Measurements from ENCODE around the gene LCN15.

Gene LCN15

DNA sequence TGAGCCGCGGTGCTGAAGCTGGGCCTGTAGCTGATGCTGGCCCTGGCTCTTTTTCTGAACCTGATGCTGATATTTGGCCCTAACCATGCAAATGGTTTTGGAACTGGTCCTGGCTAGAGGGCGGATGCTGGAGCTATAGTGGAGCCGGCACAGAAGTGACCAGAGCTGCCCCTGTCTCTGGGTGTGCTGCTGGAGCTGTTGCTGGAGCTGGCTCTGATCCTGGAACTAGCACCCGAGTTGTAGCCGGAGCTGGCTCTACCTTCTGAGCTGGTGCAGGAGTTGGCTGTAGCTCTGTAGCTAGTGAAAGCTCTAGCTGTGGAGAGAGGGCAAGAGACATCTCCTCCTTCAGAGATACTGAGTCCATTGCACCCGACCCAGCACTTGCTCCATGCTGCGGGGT lies 34.4 kb downstream of the LCN15 start:
- TF ChIP-seq, protein P1, sequence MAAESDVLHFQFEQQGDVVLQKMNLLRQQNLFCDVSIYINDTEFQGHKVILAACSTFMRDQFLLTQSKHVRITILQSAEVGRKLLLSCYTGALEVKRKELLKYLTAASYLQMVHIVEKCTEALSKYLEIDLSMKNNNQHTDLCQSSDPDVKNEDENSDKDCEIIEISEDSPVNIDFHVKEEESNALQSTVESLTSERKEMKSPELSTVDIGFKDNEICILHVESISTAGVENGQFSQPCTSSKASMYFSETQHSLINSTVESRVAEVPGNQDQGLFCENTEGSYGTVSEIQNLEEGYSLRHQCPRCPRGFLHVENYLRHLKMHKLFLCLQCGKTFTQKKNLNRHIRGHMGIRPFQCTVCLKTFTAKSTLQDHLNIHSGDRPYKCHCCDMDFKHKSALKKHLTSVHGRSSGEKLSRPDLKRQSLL (tag by site-specific recombination; IDR thresholded peaks at IDR 0.05), result peak; percentile 97
- no peak for TF ChIP-seq ZNF132 (tag by site-specific recombination; IDR thresholded peaks at IDR 0.05; ENCODE audit: borderline replicate concordance)
- Histone ChIP-seq H3K9me3 (ENCODE audit: control insufficient read depth, insufficient read depth, low read depth, low read length) (no peaks in the 10 kb centered on the region), H3K4me1 (ENCODE audit: control insufficient read depth, insufficient read depth, low read length) (no peaks in the 10 kb centered on the region; the same call in 1 of the 2 replicates), H3K36me3 (ENCODE audit: control insufficient read depth in 2 of 2, insufficient read depth in 1 of 2, low read length in 2 of 2) (peaks cover 0 to 21% of the 10 kb centered on the region in 2 experiments; a peak in 2 of 3 replicates), H3K27ac (ENCODE audit: extremely low read depth, low read depth, low read length) (no peak overlapping the region), H3K4me3 (ENCODE audit: low read depth, low read length) (no peak overlapping the region)
- CTCF ChIA-PET, result interaction anchor here (0.5 to 3.9 kb wide), 11 partner anchors 8 to 401 kb away, joined by 3 to 14 read pairs (median 4); partner anchors contain the start of gene LCN8
- POLR2A ChIA-PET, result interaction anchor here (0.9 to 4.0 kb wide), 6 partner anchors 9 to 305 kb away, joined by 3 to 79 read pairs (median 6); partner anchors contain the start of genes DIPK1B and LCN10

- peaks cover 0 to 29% of the 10 kb centered on the region in 2 experiments; a peak in 2 of 3 replicates for H3K36me3 ChIP-seq (ENCODE audit: control insufficient read depth in 2 of 2, insufficient read depth in 1 of 2, low read length in 2 of 2)
- ChIA-PET CTCF (interaction anchor here (0.6 to 3.9 kb wide), 17 partner anchors 9 to 461 kb away, joined by 3 to 14 read pairs (median 4); partner anchors contain the start of gene LCN8), POLR2A (interaction anchor here (0.7 to 4.0 kb wide), 12 partner anchors 9 to 476 kb away, joined by 3 to 79 read pairs (median 6); partner anchors contain the start of genes DIPK1B, LCN10, LCN6 and SAPCD2)
- no peak overlapping the region for H3K4me3 ChIP-seq (ENCODE audit: low read depth, low read length)
- TF ChIP-seq GLIS1 (tag by site-specific recombination; IDR thresholded peaks at IDR 0.05) (no peak), ZNF366 (tag by site-specific recombination; conservative IDR thresholded peaks at IDR 0.05) (no peak)
- TF ChIP-seq, protein P1 (tag by site-specific recombination; IDR thresholded peaks at IDR 0.05), result peak; percentile 79
- no peaks in the 10 kb centered on the region; the same call in 1 of the 2 replicates for H3K4me1 ChIP-seq (ENCODE audit: control insufficient read depth, insufficient read depth, low read length)
- no peaks in the 10 kb centered on the region for H3K9me3 ChIP-seq (ENCODE audit: control insufficient read depth, insufficient read depth, low read depth, low read length)
- no peak overlapping the region for H3K27ac ChIP-seq (ENCODE audit: extremely low read depth, low read depth, low read length)
Observed at GRCh38 chr9:136729144-136729543, 35.2 kb downstream of the LCN15 start.

DNA sequence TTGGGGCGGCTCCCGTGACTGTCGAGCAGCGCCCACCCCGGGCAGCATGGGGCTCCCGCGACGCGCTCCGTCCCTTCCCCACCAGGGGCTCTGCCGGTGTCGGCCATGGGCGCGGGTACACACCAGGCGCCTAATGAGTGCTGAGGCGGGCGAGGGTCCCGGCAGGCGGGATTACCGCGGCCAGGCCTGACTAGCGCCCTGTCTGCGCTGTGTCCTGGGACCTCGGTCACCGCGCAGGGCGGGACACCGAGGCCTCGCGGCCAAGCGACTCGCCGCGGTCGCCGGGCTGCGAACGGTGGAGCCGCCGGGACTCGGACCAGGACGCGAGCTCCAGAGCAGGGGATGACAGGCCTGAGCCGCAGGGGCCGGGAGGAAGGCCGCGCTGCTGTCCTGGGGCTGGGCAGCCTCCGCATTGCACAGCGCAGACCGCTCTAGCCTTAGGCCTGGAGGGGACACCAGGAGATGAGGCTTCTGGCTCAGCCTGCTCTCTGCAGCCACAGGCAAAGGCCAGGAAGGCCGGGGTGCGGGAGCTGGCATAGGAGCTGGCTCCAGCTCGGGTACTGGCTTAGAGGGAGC lies 35.7 kb downstream of the LCN15 start:
- H3K27ac ChIP-seq (ENCODE audit: extremely low read depth, low read depth, low read length), result peak overlapping the region; percentile 56; the same call in 1 of the 2 replicates

GRCh38 chr9:136728080-136728547 lies 36.2 kb downstream of the LCN15 start:
- peak overlapping the region; percentile 59 for H3K4me3 ChIP-seq (ENCODE audit: low read depth, low read length)
- ChIA-PET POLR2A (interaction anchor here (0.6 to 4.0 kb wide), 42 partner anchors 8 to 495 kb away, joined by 3 to 79 read pairs (median 4); partner anchors contain the start of genes AGPAT2, DIPK1B, LCN6 and LCN8), CTCF (interaction anchor here (0.6 to 3.9 kb wide), 13 partner anchors 11 to 68 kb away, joined by 3 to 14 read pairs (median 4); partner anchors contain the start of genes CCDC183 and LCN8)
- no peaks in the 10 kb centered on the region for H3K9me3 ChIP-seq (ENCODE audit: control insufficient read depth, insufficient read depth, low read depth, low read length)
- H3K27ac ChIP-seq (ENCODE audit: extremely low read depth, low read depth, low read length), result peak overlapping the region; percentile 71
- no peaks in the 10 kb centered on the region; the same call in 1 of the 2 replicates for H3K4me1 ChIP-seq (ENCODE audit: control insufficient read depth, insufficient read depth, low read length)
- H3K36me3 ChIP-seq (ENCODE audit: control insufficient read depth in 2 of 2, insufficient read depth in 1 of 2, low read length in 2 of 2), result peaks cover 0 to 39% of the 10 kb centered on the region in 2 experiments; a peak in 2 of 3 replicates
- TF ChIP-seq ZSCAN16 (tag by site-specific recombination; IDR thresholded peaks at IDR 0.05) (no peak), ZFP41 (tag by site-specific recombination; IDR thresholded peaks at IDR 0.05; ENCODE audit: borderline replicate concordance) (no peak; the same call in 1 of the 2 replicates), ZNF792 (tag by site-specific recombination; IDR thresholded peaks at IDR 0.05) (no peak), SETDB1 (IDR thresholded peaks at IDR 0.05; ENCODE audit: insufficient read length, low read length) (no peak), ZNF292 (tag by site-specific recombination; IDR thresholded peaks at IDR 0.05; ENCODE audit: borderline replicate concordance, low read depth) (no peak), ZNF501 (tag by site-specific recombination; IDR thresholded peaks at IDR 0.05) (0 out of 2 replicates have a peak, but pooled peaks have one; percentile 58), ZXDB (tag by site-specific recombination; IDR thresholded peaks at IDR 0.05) (0 out of 2 replicates have a peak, but pooled peaks have one; percentile 56), ZNF548 (tag by site-specific recombination; IDR thresholded peaks at IDR 0.05) (no peak)
- TF ChIP-seq, protein P2, sequence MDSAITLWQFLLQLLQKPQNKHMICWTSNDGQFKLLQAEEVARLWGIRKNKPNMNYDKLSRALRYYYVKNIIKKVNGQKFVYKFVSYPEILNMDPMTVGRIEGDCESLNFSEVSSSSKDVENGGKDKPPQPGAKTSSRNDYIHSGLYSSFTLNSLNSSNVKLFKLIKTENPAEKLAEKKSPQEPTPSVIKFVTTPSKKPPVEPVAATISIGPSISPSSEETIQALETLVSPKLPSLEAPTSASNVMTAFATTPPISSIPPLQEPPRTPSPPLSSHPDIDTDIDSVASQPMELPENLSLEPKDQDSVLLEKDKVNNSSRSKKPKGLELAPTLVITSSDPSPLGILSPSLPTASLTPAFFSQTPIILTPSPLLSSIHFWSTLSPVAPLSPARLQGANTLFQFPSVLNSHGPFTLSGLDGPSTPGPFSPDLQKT (IDR thresholded peaks at IDR 0.05; ENCODE audit: borderline replicate concordance, low read depth, low read length), result no peak
- TF ChIP-seq, protein P3, sequence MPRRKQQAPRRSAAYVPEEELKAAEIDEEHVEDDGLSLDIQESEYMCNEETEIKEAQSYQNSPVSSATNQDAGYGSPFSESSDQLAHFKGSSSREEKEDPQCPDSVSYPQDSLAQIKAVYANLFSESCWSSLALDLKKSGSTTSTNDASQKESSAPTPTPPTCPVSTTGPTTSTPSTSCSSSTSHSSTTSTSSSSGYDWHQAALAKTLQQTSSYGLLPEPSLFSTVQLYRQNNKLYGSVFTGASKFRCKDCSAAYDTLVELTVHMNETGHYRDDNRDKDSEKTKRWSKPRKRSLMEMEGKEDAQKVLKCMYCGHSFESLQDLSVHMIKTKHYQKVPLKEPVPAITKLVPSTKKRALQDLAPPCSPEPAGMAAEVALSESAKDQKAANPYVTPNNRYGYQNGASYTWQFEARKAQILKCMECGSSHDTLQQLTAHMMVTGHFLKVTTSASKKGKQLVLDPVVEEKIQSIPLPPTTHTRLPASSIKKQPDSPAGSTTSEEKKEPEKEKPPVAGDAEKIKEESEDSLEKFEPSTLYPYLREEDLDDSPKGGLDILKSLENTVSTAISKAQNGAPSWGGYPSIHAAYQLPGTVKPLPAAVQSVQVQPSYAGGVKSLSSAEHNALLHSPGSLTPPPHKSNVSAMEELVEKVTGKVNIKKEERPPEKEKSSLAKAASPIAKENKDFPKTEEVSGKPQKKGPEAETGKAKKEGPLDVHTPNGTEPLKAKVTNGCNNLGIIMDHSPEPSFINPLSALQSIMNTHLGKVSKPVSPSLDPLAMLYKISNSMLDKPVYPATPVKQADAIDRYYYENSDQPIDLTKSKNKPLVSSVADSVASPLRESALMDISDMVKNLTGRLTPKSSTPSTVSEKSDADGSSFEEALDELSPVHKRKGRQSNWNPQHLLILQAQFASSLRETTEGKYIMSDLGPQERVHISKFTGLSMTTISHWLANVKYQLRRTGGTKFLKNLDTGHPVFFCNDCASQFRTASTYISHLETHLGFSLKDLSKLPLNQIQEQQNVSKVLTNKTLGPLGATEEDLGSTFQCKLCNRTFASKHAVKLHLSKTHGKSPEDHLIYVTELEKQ (tag by site-specific recombination; IDR thresholded peaks at IDR 0.05; ENCODE audit: borderline replicate concordance), result peak; percentile 44; the same call in 1 of the 2 replicates

More for the DNA sequence above, 35.7 kb downstream of the LCN15 start:
- peak overlapping the region; percentile 59 for H3K4me3 ChIP-seq (ENCODE audit: low read depth, low read length)
- H3K9me3 ChIP-seq (ENCODE audit: control insufficient read depth, insufficient read depth, low read depth, low read length), result no peaks in the 10 kb centered on the region
- TF ChIP-seq KLF10 (tag by site-specific recombination; IDR thresholded peaks at IDR 0.05) (no peak), IKZF3 (tag by site-specific recombination; IDR thresholded peaks at IDR 0.05) (peak; percentile 4; the same call in 1 of the 2 replicates), ZNF792 (tag by site-specific recombination; IDR thresholded peaks at IDR 0.05) (peak; percentile 87), SP3 (tag by site-specific recombination; IDR thresholded peaks at IDR 0.05) (no peak), REPIN1 (tag by site-specific recombination; IDR thresholded peaks at IDR 0.05; ENCODE audit: low read depth) (no peak), ZNF2 (tag by site-specific recombination; IDR thresholded peaks at IDR 0.05) (no peak)
- CTCF ChIA-PET, result interaction anchor here (0.6 to 3.9 kb wide), 17 partner anchors 9 to 461 kb away, joined by 3 to 14 read pairs (median 4); partner anchors contain the start of gene LCN8
- POLR2A ChIA-PET, result interaction anchor here (0.6 to 4.0 kb wide), 43 partner anchors 8 to 495 kb away, joined by 3 to 79 read pairs (median 4); partner anchors contain the start of genes AGPAT2, DIPK1B, LCN10 and LCN6
- H3K4me1 ChIP-seq (ENCODE audit: control insufficient read depth, insufficient read depth, low read length), result no peaks in the 10 kb centered on the region; the same call in 1 of the 2 replicates
- H3K36me3 ChIP-seq (ENCODE audit: control insufficient read depth in 2 of 2, insufficient read depth in 1 of 2, low read length in 2 of 2), result peaks cover 0 to 34% of the 10 kb centered on the region in 2 experiments; a peak in 2 of 3 replicates

Data from HEK293 (cell line).